OCI-LY3 (cell line): ENCODE data around the gene PPP2R2C.

Experiments
- H2AFZ ChIP-seq: fragments of 200-600, 300-600 bp; shearing (Covaris generic); 2 replicates; pipeline ENCODE4 v1.6.0; 2014; ENCODE audit warnings: antibody characterized with exemption, low read depth, low read length
- H3K27ac ChIP-seq: fragments of 200-600, 300-600 bp; sonication (generic); 2 replicates; pipeline ENCODE4 v1.5.1; 2014; ENCODE audit warnings: mild to moderate bottlenecking, low read length, moderate library complexity, mixed read lengths
- H3K27me3 ChIP-seq: fragments of 200-600, 300-600 bp; sonication (generic); 2 replicates; pipeline ENCODE4 v1.6.1; 2014; ENCODE audit warnings: low read depth, low read length, mixed read lengths
- H3K36me3 ChIP-seq: fragments of 200-600, 300-600 bp; sonication (generic); replicated peaks from 2 replicates; pipeline ENCODE3; 2014; ENCODE audit warnings: low read depth, low read length, mixed read lengths
- H3K4me1 ChIP-seq: fragments of 300-600, 200-600 bp; sonication (generic); 2 replicates; pipeline ENCODE4 v1.6.1; 2014; ENCODE audit warnings: low read length, mixed read lengths
- H3K4me2 ChIP-seq: fragments of 200-600, 300-600 bp; sonication (generic); 2 replicates; pipeline ENCODE4 v1.6.1; 2014; ENCODE audit warnings: low read length, mixed read lengths
- H3K4me3 ChIP-seq: fragments of 300-600, 200-600 bp; sonication (generic); 2 replicates; pipeline ENCODE4 v1.5.1; 2014; ENCODE audit warnings: antibody characterized with exemption, mild to moderate bottlenecking, low read length, moderate library complexity
- H3K79me2 ChIP-seq: fragments of 300-600, 200-600 bp; shearing (Covaris generic); 2 replicates; pipeline ENCODE4 v1.6.1; 2014; ENCODE audit warnings: mild to moderate bottlenecking, low read length, mixed read lengths
- H3K9ac ChIP-seq: fragments of 300-600, 200-600 bp; shearing (Covaris generic); 2 replicates; pipeline ENCODE4 v1.6.0; 2014; ENCODE audit warnings: mild to moderate bottlenecking, low read length, moderate library complexity
- H3K9me3 ChIP-seq: fragments of 200-600, 300-600 bp; shearing (Covaris generic); 2 replicates; pipeline ENCODE4 v1.6.1; 2014; ENCODE audit warnings: low read length, mixed read lengths; ENCODE audit not compliant: insufficient read depth
- H4K20me1 ChIP-seq: fragments of 200-600, 300-600 bp; sonication (generic); 2 replicates; pipeline ENCODE4 v1.6.1; 2016; ENCODE audit warnings: low read length, mixed read lengths; ENCODE audit not compliant: insufficient read depth
- CTCF ChIP-seq: fragments of 200-600, 300-600 bp; sonication (generic); IDR thresholded peaks from 2 replicates; pipeline ENCODE4 v1.5.1; 2014; ENCODE audit warnings: antibody characterized with exemption, low read length, low read depth
- EZH2phosphoT487 ChIP-seq: fragments of 200-600 bp; shearing (Covaris generic); IDR thresholded peaks from 2 replicates; pipeline ENCODE4 v1.6.1; 2018; ENCODE audit warnings: antibody characterized with exemption, mixed run types, low read depth

PPP2R2C gene

GRCh38 chr4:6354119-6354518 is 118.3 kb downstream of the PPP2R2C start:
- H3K27ac ChIP-seq, result no peak overlapping the region
- H2AFZ ChIP-seq, result no peak overlapping the region
- H3K4me2 ChIP-seq, result no peak overlapping the region
- TF ChIP-seq EZH2phosphoT487 (no peak), CTCF (no peak)
- H3K9ac ChIP-seq, result no peak overlapping the region
- H3K27me3 ChIP-seq, result no peaks in the 10 kb centered on the region
- H3K36me3 ChIP-seq, result no peaks in the 10 kb centered on the region
- H3K4me1 ChIP-seq, result no peaks in the 10 kb centered on the region
- H4K20me1 ChIP-seq, result no peaks in the 10 kb centered on the region
- no peak overlapping the region for H3K4me3 ChIP-seq
- no peaks in the 10 kb centered on the region for H3K79me2 ChIP-seq
- H3K9me3 ChIP-seq, result no peaks in the 10 kb centered on the region

GRCh38 chr4:6352031-6352692 is 120.3 kb downstream of the PPP2R2C start:
- Histone ChIP-seq H3K9ac (no peak overlapping the region), H3K4me1 (no peaks in the 10 kb centered on the region), H3K79me2 (no peaks in the 10 kb centered on the region), H2AFZ (no peak overlapping the region), H3K9me3 (no peaks in the 10 kb centered on the region), H3K27me3 (no peaks in the 10 kb centered on the region), H4K20me1 (no peaks in the 10 kb centered on the region), H3K27ac (no peak overlapping the region), H3K4me2 (no peak overlapping the region), H3K36me3 (no peaks in the 10 kb centered on the region), H3K4me3 (no peak overlapping the region)
- TF ChIP-seq CTCF (no peak), EZH2phosphoT487 (no peak)

- TF ChIP-seq CTCF (no peak), EZH2phosphoT487 (no peak)
- Histone ChIP-seq H3K4me3 (no peak overlapping the region), H4K20me1 (no peaks in the 10 kb centered on the region), H2AFZ (no peak overlapping the region), H3K4me2 (no peak overlapping the region), H3K9me3 (no peaks in the 10 kb centered on the region), H3K27me3 (no peaks in the 10 kb centered on the region), H3K79me2 (no peaks in the 10 kb centered on the region), H3K9ac (no peak overlapping the region), H3K36me3 (no peaks in the 10 kb centered on the region), H3K27ac (no peak overlapping the region), H3K4me1 (no peaks in the 10 kb centered on the region)
Observed at GRCh38 chr4:6351246-6352000, 121.0 kb downstream of the PPP2R2C start.

GRCh38 chr4:6350646-6351045 is 121.8 kb downstream of the PPP2R2C start:
- H3K27me3 ChIP-seq, result no peaks in the 10 kb centered on the region
- no peak overlapping the region for H3K4me3 ChIP-seq
- no peak overlapping the region for H3K9ac ChIP-seq
- no peaks in the 10 kb centered on the region for H4K20me1 ChIP-seq
- no peak overlapping the region for H3K4me2 ChIP-seq
- no peak overlapping the region for H2AFZ ChIP-seq
- no peak overlapping the region for H3K27ac ChIP-seq
- no peaks in the 10 kb centered on the region for H3K79me2 ChIP-seq
- no peak for TF ChIP-seq EZH2phosphoT487
- TF ChIP-seq CTCF, result no peak
- H3K9me3 ChIP-seq, result no peaks in the 10 kb centered on the region
- no peaks in the 10 kb centered on the region for H3K4me1 ChIP-seq
- H3K36me3 ChIP-seq, result no peaks in the 10 kb centered on the region
